ENCODE measurements around the gene NUTM2F.
"Not testable (repeated sequence)": the region's sequence is repeated elsewhere in the genome, so short reads cannot be mapped to it uniquely, and the experiment has no call there.

NUTM2F gene

DNA sequence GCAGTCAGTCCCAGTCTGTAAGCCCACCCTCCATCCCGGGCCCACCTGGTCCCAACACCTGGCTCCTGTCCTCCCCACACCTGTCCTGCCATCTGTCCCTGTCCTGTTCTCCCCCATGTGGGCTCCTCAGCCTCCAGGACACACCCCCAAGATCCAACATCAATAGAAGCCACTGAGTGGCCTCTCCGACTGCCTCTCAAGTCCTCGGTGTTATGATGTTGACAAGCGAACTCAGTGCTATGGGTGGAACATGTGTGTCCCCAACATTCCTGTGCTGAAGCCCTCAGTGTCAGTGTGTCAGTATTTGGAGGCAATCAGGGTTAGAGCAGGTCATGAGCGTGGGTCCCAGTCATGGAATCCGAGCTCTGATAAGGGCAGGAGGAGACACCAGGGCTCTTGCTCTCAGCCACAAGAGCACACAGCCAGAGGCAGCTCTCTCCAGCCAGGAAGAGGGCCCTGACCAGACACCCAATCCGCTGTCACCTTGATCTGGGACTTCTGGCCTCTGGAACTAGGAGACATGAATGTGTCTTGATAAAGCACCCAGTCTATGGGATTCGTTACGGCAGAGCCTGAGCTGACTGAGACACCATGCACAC is 6.0 kb downstream of the NUTM2F start:
- DNase-seq (ENCODE audit: low read depth in 1 of 2, low spot score in 1 of 2); in situ Hi-C loops (cut with HindIII; ENCODE audit: low pct_unique_long_range_greater_than_20kb, low sequenced_read_pairs): not testable (repeated sequence)

DNA sequence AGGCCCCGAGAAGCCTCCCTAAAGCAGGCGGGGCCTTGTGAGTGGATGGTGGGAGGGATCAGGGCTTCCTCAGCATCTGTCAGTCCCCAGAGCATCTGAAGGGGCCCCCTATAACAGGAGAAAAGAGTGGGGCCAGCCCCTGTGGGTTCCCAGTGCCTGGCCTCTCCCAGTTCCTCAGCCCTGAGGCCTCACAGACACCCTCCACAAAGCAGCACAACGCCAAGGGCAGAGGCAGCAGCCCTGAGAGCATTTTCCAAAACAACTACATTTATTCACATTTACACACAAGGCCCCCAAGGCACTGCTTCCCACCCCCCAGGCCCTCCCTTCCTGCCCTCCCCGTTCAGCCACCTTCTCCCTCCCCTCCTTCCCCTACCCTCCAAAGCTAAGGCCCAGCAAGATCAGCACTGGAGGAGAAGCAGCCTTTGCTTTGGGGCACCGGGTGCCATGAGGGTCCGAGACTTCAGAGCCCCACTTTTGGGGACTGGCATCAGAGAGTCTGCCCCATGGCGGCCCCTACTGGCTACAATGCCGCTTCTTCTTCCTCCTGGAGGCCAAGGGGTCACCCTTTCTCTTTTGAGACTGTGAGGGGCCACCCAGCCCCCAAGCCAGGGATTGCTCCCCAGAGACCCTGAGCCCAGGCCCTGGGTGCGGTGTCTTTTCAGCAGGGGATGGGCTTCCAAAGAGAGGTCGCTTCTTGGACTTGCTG is 10.3 kb downstream of the NUTM2F start:
- DNase-seq (ENCODE audit: low read depth in 1 of 2, low spot score in 1 of 2); in situ Hi-C loops (cut with HindIII; ENCODE audit: low pct_unique_long_range_greater_than_20kb, low sequenced_read_pairs): not testable (repeated sequence)

DNA sequence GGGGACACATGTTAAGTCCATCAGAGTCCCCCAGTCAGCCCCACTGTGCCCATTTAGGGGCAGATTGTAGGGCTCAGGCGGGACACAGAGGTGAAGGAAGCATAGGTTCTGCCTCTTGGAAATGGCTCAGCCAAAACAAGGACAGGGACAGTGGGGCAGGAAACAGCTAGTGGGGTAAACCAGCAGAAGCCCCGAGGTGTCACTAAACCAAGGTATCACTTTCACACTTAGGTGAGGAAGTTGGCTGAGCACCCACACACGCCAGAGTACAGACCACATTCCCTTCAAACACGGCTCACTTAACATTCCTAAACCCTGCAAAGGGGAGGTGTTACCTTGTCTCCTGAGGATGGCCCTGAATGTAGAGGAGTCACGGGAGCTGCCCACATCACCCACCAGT is 12.2 kb downstream of the NUTM2F start:
- DNase-seq (ENCODE audit: low read depth in 1 of 2, low spot score in 1 of 2); in situ Hi-C loops (cut with HindIII; ENCODE audit: low pct_unique_long_range_greater_than_20kb, low sequenced_read_pairs): not testable (repeated sequence)

DNA sequence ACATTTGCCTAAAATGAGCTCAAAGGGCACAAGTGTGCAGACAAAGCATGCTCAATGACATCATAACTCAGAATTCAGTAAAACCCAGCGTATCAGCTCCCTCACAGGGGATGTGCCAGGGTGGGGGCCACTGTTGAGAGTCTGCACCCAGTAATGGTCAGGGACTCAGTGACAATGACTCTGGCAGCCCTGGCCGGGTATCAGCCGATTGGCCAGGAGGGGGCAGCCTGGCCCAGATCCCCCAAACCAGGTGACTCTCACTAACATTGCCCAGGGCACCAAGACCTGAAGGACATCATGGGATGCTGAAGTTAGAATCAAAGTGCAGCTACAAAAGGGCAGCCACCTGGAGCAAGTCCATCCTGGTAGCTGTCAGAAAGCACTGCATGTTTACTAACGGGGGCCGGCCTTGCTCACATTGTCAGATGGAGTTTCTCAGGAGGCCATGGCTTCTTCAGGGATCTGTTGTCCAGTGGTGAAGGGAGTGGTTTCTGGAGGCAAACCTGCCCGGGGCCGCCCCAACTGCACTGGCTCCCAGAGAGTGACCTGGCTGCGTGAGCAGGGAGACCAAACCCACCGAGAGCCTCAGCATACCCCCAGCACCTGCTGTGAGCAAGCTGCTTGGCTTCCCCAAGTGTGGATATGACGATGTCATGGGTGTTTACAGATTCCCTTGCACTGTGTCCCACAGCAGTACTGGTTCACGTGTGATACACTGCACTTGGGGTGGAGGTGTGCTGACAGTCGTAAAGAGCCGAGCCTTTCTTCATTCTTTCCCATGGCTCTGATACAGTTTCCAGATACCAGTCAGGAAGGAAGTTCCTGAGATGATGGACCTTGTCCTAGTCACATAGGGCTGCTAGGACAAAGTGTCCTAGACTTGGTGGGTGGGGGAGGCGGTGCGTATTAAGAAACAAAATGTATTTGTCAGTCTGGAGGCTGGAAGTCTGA is 13.1 kb downstream of the NUTM2F start:
- in situ Hi-C loops (cut with HindIII; ENCODE audit: low pct_unique_long_range_greater_than_20kb, low sequenced_read_pairs); DNase-seq (ENCODE audit: low read depth in 1 of 2, low spot score in 1 of 2): not testable (repeated sequence)

DNA sequence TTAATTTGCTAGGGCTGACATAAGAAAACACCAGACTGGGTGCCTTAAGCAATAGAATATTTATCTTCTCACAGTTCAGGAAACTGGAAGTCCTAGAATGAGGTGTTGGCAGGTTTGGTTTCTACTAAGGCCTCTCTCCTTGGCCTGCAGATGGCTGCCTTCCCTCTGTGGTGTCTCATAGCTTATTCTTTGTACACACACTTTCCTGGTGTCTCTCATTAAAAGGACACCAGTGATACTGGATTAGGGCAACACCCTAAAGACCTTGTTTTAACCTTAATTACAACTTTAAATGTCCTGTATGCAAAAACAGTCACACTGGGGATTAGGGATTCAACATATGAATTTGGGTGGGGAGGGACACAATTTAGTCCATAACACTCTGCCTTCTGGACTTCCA is 25.1 kb downstream of the NUTM2F start:
- in situ Hi-C loops (cut with HindIII; ENCODE audit: low pct_unique_long_range_greater_than_20kb, low sequenced_read_pairs), result no loop called here
- no peak for DNase-seq (ENCODE audit: low read depth in 1 of 2, low spot score in 1 of 2)
- no peak for TF ChIP-seq JUND (IDR thresholded peaks at IDR 0.05; ENCODE audit: low read depth)

DNA sequence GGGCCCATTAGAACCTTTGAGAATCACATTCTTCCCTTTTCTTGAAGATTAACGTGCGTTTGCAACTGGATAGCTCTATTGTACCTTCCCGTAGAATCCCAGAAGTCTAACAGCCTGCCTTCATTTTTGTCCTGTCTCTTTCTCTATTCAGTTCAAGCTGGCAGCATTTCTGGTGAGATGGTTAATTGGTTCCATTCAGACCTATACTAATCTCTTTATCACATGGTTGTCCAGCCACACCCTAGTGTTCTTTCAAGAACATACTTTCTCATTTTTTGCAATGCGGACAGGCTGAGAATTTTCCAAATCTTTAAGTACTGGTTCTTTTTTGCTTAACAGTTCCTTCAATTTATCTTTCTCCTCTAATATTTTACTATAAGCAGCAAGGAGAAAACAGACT is 26.0 kb downstream of the NUTM2F start:
- in situ Hi-C loops (cut with HindIII; ENCODE audit: low pct_unique_long_range_greater_than_20kb, low sequenced_read_pairs), result no loop called here
- no peak for TF ChIP-seq JUND (IDR thresholded peaks at IDR 0.05; ENCODE audit: low read depth)
- DNase-seq (ENCODE audit: low read depth in 1 of 2, low spot score in 1 of 2), result no peak

DNA sequence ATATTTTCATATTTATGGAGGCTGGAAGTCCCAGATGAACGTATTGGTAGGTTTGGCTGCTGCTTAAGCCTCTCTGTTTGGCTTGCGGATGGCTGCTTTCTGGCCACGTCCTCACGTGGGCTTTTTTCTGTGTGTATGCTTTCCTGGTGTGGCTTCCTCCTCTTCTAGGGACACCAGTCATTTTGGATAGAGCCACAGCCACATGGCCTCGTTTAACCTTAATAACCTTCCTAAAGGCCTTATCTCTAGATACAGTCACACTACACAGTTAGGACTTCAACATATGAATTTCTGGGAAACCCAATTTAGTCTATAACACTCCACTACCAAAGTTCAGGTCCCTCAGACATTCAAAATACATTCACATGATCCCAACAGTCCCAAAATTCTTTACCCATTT is 26.9 kb downstream of the NUTM2F start:
- TF ChIP-seq JUND (IDR thresholded peaks at IDR 0.05; ENCODE audit: low read depth), result no peak
- in situ Hi-C loops (cut with HindIII; ENCODE audit: low pct_unique_long_range_greater_than_20kb, low sequenced_read_pairs), result no loop called here
- no peak for DNase-seq (ENCODE audit: low read depth in 1 of 2, low spot score in 1 of 2)

DNA sequence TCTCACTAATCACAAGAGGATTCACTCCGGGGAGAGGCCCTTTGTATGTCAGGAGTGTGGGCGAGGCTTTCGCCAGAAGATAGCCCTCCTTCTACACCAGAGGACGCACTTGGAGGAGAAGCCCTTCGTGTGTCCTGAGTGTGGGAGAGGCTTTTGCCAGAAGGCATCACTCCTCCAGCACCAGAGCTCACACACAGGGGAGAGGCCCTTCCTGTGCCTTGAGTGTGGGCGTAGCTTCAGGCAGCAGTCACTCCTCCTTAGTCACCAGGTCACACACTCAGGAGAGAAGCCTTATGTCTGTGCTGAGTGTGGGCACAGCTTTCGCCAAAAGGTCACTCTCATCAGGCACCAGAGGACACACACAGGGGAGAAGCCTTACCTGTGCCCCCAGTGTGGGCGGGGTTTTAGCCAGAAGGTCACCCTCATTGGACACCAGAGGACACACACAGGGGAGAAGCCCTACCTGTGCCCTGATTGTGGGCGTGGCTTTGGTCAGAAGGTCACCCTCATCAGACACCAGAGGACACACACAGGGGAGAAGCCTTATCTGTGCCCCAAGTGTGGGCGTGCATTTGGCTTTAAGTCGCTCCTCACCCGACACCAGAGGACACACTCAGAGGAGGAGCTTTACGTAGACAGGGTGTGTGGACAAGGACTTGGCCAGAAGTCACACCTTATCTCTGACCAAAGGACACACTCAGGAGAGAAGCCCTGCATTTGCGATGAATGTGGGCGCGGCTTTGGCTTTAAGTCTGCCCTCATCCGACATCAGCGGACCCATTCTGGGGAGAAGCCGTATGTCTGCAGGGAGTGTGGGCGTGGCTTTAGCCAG is 27.8 kb downstream of the NUTM2F start:
- DNase-seq (ENCODE audit: low read depth in 1 of 2, low spot score in 1 of 2), result no peak
- TF ChIP-seq JUND (IDR thresholded peaks at IDR 0.05; ENCODE audit: low read depth), result no peak
- in situ Hi-C loops (cut with HindIII; ENCODE audit: low pct_unique_long_range_greater_than_20kb, low sequenced_read_pairs), result no loop called here

DNA sequence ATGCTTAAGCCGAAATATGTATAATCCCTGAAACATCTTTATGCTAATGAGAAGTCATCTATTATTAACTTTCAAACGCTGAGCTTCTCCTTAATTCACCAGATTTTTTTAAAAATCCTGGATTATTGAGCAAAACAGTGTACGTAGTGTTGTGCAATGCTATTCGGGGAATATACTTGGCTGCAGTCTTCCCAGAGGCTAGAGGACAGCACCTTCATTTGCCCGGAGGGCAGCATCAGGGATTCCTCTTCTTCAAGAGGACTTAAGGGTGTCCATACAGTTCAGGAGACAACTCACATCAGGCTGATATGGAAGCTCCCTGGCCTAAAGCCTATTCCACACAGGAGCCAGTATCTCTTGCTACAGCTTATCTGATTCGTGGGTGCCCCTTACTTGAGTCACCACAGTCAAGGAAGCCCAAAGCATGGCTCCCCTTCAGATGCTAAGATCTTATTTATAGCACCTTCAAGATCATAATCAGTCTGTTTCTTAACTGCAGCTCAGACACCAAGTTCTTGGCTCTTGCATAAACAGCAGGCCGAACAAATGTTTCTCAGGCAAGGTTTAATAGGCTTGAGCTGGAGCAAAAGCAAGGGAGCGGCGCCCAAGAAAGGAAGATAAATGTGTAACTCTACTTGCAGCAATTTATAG is 29.4 kb downstream of the NUTM2F start:
- TF ChIP-seq JUND (IDR thresholded peaks at IDR 0.05; ENCODE audit: low read depth), result no peak
- in situ Hi-C loops (cut with HindIII; ENCODE audit: low pct_unique_long_range_greater_than_20kb, low sequenced_read_pairs), result no loop called here
- no peak for DNase-seq (ENCODE audit: low read depth in 1 of 2, low spot score in 1 of 2)

DNA sequence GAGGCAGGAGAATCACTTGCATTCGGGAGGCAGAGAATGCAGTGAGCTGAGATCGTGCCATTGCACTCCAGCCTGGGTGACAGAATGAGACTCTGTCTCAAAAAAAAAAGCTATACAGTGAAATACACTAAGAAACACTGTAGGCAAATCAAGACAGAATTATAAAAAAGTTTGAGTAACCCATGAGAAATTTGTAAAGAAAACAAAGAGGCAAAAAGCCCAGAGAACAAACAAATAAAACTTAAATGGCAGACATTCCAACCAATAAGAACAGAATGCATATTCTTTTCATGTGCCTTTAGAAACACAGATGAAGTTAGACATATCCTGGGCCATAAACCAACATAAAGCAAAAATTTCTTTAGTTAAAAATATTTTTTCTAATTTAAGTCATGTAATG is 38.8 kb downstream of the NUTM2F start:
- no peak for TF ChIP-seq JUND (IDR thresholded peaks at IDR 0.05; ENCODE audit: low read depth)
- in situ Hi-C loops (cut with HindIII; ENCODE audit: low pct_unique_long_range_greater_than_20kb, low sequenced_read_pairs), result no loop called here
- DNase-seq (ENCODE audit: low read depth in 1 of 2, low spot score in 1 of 2), result no peak

DNA sequence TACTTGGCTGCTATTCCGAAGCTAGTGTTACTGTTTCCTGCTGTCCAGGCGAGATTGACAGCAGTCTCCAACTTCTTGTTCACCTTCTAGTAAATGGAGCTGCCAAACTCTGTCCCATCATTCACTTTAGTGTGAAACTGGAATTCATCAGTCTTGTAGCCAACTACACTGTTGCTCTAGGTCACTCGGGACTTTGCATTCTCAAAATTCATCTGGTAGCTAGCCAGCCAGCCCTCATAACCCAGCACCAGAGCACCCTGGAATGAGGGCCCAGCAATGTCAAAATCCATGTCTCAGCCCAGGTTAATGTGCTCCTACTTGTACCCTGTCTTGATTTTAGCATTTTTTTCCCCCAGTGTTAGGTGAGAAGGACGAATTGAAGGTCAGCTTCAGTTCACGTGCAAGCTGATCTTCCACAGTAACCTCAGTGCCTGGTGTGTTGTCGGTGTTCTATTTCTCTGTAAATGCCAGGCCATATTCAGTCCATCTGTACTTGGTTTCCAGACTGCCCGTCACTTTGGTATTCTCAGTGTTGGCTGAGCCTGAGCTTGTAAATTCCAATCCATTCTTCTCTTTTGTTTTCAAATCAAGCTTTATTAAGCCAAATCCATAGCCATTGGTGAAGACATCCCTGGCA is 40.4 kb downstream of the NUTM2F start:
- in situ Hi-C loops (cut with HindIII; ENCODE audit: low pct_unique_long_range_greater_than_20kb, low sequenced_read_pairs), result no loop called here
- no peak for TF ChIP-seq JUND (IDR thresholded peaks at IDR 0.05; ENCODE audit: low read depth)
- DNase-seq (ENCODE audit: low read depth in 1 of 2, low spot score in 1 of 2), result no peak

DNA sequence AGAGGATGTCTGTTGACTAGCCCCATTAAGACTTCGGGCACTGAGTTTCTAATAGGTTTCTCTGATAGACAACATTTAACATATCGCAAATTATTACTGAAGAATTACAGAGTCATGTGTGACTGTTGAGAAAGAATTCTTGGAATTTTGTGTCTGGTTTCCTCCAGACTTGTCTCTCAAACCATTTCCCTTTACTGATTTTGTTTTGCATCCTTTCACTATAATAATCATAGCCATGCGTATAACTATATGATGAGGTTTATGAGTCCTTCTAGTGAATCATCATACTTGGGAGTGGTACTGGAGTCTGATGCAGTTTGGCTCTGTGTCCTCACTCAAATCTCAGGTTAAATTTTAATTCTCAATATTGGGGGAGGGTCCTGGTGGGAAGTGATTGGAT is 42.3 kb downstream of the NUTM2F start:
- no peak for DNase-seq (ENCODE audit: low read depth in 1 of 2, low spot score in 1 of 2)
- no peak for TF ChIP-seq JUND (IDR thresholded peaks at IDR 0.05; ENCODE audit: low read depth)
- in situ Hi-C loops (cut with HindIII; ENCODE audit: low pct_unique_long_range_greater_than_20kb, low sequenced_read_pairs), result no loop called here

Measured in T47D (cell line).